Caco-2 (cell line): ENCODE measurements around the gene MLEC. TPM values are rescaled to one million over a fixed set of nuclear protein-coding genes. Genes with fewer than 3 reads are reported as not detected.

ENCODE experiments used
- BruUV-seq: library from RNA; stranded (reverse); fragments of 400-500 nt; replicated peaks from 2 replicates; lab custom pipeline; 2021; lab: Mats Ljungman, UMichigan
- CTCF ChIA-PET: fragments of 300-600 bp; sonication (Branson Sonifier 250); formaldehyde crosslinking; loops from one replicate; lab custom pipeline; 2022; ENCODE audit warnings: antibody characterized with exemption; lab: Charles Lee
- POLR2A ChIA-PET: fragments of 300-600 bp; sonication (Branson Sonifier 250); formaldehyde crosslinking; loops from one replicate; lab custom pipeline; 2022; ENCODE audit warnings: antibody characterized with exemption; lab: Charles Lee
- DNase-seq, 2 experiments: peaks; one replicate each; pipeline versions ENCODE4 v3.0.0 to v3.0.0-alpha.2; 2020 to 2022
- H3K27me3 ChIP-seq: replicated peaks from 2 replicates; pipeline ENCODE4 v1.6.0; 2011; ENCODE audit warnings: low read length; ENCODE audit not compliant: control insufficient read depth, insufficient read depth
- H3K36me3 ChIP-seq: 2 replicates; pipeline ENCODE4 v1.5.1; 2011; ENCODE audit warnings: low read length; ENCODE audit not compliant: control insufficient read depth, insufficient read depth
- H3K4me1 ChIP-seq: fragments of 250-450 bp; sonication (Bioruptor Pico); 2 replicates; pipeline ENCODE4 v1.5.1; 2020; ENCODE audit warnings: mild to moderate bottlenecking
- H3K4me3 ChIP-seq: 2 replicates; pipeline ENCODE4 v1.5.1; 2011; ENCODE audit warnings: low read depth, mild to moderate bottlenecking, control low read depth, low read length
- H3K9me3 ChIP-seq: fragments of 250-450 bp; sonication (Bioruptor Pico); 2 replicates; pipeline ENCODE4 v1.5.1; 2020; ENCODE audit warnings: mild to moderate bottlenecking, moderate library complexity
- H3K27ac Mint-ChIP-seq: one replicate; pipeline ENCODE4 v1.8.0; 2022; ENCODE audit warnings: mixed read lengths; ENCODE audit not compliant: unreplicated experiment
- H3K27me3 Mint-ChIP-seq: one replicate; pipeline ENCODE4 v1.8.0; 2022; ENCODE audit warnings: mixed read lengths; ENCODE audit not compliant: insufficient read depth, unreplicated experiment
- H3K36me3 Mint-ChIP-seq: one replicate; pipeline ENCODE4 v1.8.0; 2022; ENCODE audit warnings: mild to moderate bottlenecking, mixed read lengths; ENCODE audit not compliant: insufficient read depth, unreplicated experiment
- H3K4me1 Mint-ChIP-seq: one replicate; pipeline ENCODE4 v1.8.0; 2022; ENCODE audit warnings: low read depth, mixed read lengths; ENCODE audit not compliant: unreplicated experiment
- H3K4me3 Mint-ChIP-seq: one replicate; pipeline ENCODE4 v1.8.0; 2022; ENCODE audit warnings: mild to moderate bottlenecking, moderate library complexity, mixed read lengths; ENCODE audit not compliant: unreplicated experiment
- H3K9me3 Mint-ChIP-seq: one replicate; pipeline ENCODE4 v1.8.0; 2022; ENCODE audit warnings: mixed read lengths; ENCODE audit not compliant: unreplicated experiment
- intact Hi-C: fragments of 100-400 bp; cut with micrococcal nuclease; formaldehyde crosslinking; loops from one replicate; pipeline ENCODE4 v1.10.0; 2022; ENCODE audit not compliant: unreplicated experiment
- total RNA-seq: library from RNA; stranded (reverse); gene quantifications from 2 replicates; pipeline ENCODE4 v1.2.3, GENCODE V29; 2022
- TF ChIP-seq, protein P1 (sequence below), 2 experiments: fragments of 200-600 bp in 1 of 2; IDR thresholded peaks; 1 replicate in 1 of 2; 2 replicates in 1 of 2; pipeline versions ENCODE4 v1.5.1 to v1.8.0; 2011 to 2022; ENCODE audit warnings: antibody characterized with exemption in 1 of 2, control low read depth in 1 of 2, inconsistent platforms in 1 of 2, low read depth in 1 of 2, low read length in 1 of 2, mild to moderate bottlenecking in 1 of 2, moderate library complexity in 1 of 2; ENCODE audit not compliant: insufficient read depth in 1 of 2, severe bottlenecking in 1 of 2, unreplicated experiment in 1 of 2

MLEC gene
- total RNA-seq, 1 experiment from 2014 or later: 150 TPM

- Mint-ChIP-seq H3K9me3 (no peaks in the 10 kb centered on the region), H3K27ac (peak overlapping the region; percentile 64), H3K4me1 (peaks cover 32% of the 10 kb centered on the region), H3K27me3 (no peaks in the 10 kb centered on the region), H3K36me3 (peaks cover 29% of the 10 kb centered on the region), H3K4me3 (peak overlapping the region; percentile 79)
- ChIA-PET POLR2A (interaction anchor here (0.5 kb wide), 1 partner anchor 21 kb away, joined by 3 read pairs; no protein-coding TSS in a partner anchor), CTCF (no interaction called here)
- Histone ChIP-seq H3K4me3 (peak overlapping the region; percentile 90; the same call in 1 of the 2 replicates), H3K9me3 (no peaks in the 10 kb centered on the region), H3K4me1 (peaks cover 42% of the 10 kb centered on the region), H3K27me3 (no peaks in the 10 kb centered on the region), H3K36me3 (no peaks in the 10 kb centered on the region)
- BruUV-seq: no TSS peak
- DNase-seq: no peak
- TF ChIP-seq, protein P1, sequence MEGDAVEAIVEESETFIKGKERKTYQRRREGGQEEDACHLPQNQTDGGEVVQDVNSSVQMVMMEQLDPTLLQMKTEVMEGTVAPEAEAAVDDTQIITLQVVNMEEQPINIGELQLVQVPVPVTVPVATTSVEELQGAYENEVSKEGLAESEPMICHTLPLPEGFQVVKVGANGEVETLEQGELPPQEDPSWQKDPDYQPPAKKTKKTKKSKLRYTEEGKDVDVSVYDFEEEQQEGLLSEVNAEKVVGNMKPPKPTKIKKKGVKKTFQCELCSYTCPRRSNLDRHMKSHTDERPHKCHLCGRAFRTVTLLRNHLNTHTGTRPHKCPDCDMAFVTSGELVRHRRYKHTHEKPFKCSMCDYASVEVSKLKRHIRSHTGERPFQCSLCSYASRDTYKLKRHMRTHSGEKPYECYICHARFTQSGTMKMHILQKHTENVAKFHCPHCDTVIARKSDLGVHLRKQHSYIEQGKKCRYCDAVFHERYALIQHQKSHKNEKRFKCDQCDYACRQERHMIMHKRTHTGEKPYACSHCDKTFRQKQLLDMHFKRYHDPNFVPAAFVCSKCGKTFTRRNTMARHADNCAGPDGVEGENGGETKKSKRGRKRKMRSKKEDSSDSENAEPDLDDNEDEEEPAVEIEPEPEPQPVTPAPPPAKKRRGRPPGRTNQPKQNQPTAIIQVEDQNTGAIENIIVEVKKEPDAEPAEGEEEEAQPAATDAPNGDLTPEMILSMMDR (IDR thresholded peaks at IDR 0.05; ENCODE audit: insufficient read depth in 1 of 2, low read depth in 1 of 2, low read length in 1 of 2, severe bottlenecking in 1 of 2, unreplicated experiment in 1 of 2): no peak
- intact Hi-C loops: loop anchor here (5.0 kb wide), 1 partner anchor 42 kb away; no protein-coding TSS in a partner anchor
These were observed 2.6 kb downstream of the MLEC start for GRCh38 chr12:120689397-120690082.

DNA sequence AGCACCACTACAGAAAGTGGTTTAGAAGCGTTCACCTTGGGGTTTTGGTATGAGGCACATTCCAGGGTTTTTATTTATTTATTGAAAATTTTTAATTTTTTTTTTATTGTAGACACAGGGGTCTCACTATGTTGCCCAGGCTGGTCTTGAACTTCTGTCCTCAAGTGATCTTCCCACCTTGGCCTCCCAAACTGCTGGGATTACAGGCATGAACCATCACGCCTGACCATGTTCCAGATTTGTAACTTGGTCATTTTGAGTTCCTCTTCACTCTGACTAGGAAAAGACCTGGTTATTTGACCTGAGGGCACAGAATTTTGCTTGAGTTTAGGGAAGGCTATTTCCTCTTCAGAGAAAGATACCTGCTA is 3.1 kb downstream of the MLEC start:
- Histone ChIP-seq H3K9me3 (no peaks in the 10 kb centered on the region), H3K27me3 (no peaks in the 10 kb centered on the region), H3K36me3 (0 out of 2 replicates have a peak, but pooled peaks cover 2% of the 10 kb centered on the region), H3K4me1 (peaks cover 43% of the 10 kb centered on the region), H3K4me3 (no peak overlapping the region)
- POLR2A ChIA-PET: no interaction called here
- H3K27me3 Mint-ChIP-seq: no peaks in the 10 kb centered on the region
- TF ChIP-seq, protein P1 (IDR thresholded peaks at IDR 0.05; ENCODE audit: insufficient read depth in 1 of 2, low read depth in 1 of 2, low read length in 1 of 2, severe bottlenecking in 1 of 2, unreplicated experiment in 1 of 2): no peak
- peaks cover 32% of the 10 kb centered on the region for H3K4me1 Mint-ChIP-seq
- peaks cover 34% of the 10 kb centered on the region for H3K36me3 Mint-ChIP-seq
- intact Hi-C loops: no loop called here
- no peaks in the 10 kb centered on the region for H3K9me3 Mint-ChIP-seq
- CTCF ChIA-PET: no interaction called here
- no peak for DNase-seq
- no TSS peak for BruUV-seq
- peak overlapping the region; percentile 79 for H3K4me3 Mint-ChIP-seq
- no peak overlapping the region for H3K27ac Mint-ChIP-seq

DNA sequence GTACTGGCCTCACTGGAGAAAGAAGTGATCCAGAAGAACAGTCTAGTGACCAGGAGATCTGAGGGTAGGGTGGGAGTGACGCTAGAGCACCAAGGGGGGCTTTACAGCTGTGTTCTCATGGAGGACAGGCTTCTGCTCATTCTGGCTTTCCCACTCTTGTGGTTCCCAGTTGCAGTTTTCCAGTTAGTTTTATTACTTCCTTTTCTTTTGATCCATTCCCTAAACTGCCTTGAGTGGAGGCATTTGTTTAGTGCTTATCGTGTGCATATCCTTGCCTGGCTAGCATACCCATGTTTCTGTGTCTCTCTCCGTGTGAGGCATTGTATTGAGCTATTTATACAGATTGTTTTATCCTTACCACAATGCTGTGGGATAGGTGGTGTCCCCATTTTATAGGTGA is 4.0 kb downstream of the MLEC start:
- Mint-ChIP-seq H3K27ac (no peak overlapping the region), H3K4me3 (no peak overlapping the region), H3K27me3 (no peaks in the 10 kb centered on the region), H3K36me3 (peaks cover 43% of the 10 kb centered on the region), H3K9me3 (no peaks in the 10 kb centered on the region), H3K4me1 (peaks cover 38% of the 10 kb centered on the region)
- Histone ChIP-seq H3K9me3 (no peaks in the 10 kb centered on the region), H3K4me1 (peaks cover 52% of the 10 kb centered on the region), H3K4me3 (no peak overlapping the region), H3K27me3 (no peaks in the 10 kb centered on the region), H3K36me3 (0 out of 2 replicates have a peak, but pooled peaks cover 2% of the 10 kb centered on the region)
- no peak for DNase-seq
- ChIA-PET CTCF (no interaction called here), POLR2A (no interaction called here)
- intact Hi-C loops: no loop called here
- TF ChIP-seq, protein P1 (IDR thresholded peaks at IDR 0.05; ENCODE audit: insufficient read depth in 1 of 2, low read depth in 1 of 2, low read length in 1 of 2, severe bottlenecking in 1 of 2, unreplicated experiment in 1 of 2): no peak
- no TSS peak for BruUV-seq
